ENCODE results near the gene POLK. TPM values are rescaled to one million over a fixed set of nuclear protein-coding genes. Genes with fewer than 3 reads are reported as not detected.

Gene POLK
- total and polyA plus RNA-seq, 2 of the 13 experiments (the other 11 are each of a cell fraction or from before 2014, with no cell fraction given): 8.6 to 11.7 TPM

- TF ChIP-seq PATZ1 (CRISPR knock-in tag; IDR thresholded peaks at IDR 0.05): peak; percentile 27; the same call in 1 of the 2 replicates
- TF ChIP-seq ZFAT (CRISPR knock-in tag; conservative IDR thresholded peaks at IDR 0.05): no peak
- 0 out of 2 replicates have a peak, but pooled peaks have one; percentile 67 for TF ChIP-seq ZNF329 (CRISPR knock-in tag; IDR thresholded peaks at IDR 0.05; ENCODE audit: low read depth)
- TF ChIP-seq PPARG (CRISPR knock-in tag; conservative IDR thresholded peaks at IDR 0.05): 0 out of 2 replicates have a peak, but pooled peaks have one; percentile 6
- TF ChIP-seq ZNF121 (CRISPR knock-in tag; IDR thresholded peaks at IDR 0.05): 0 out of 2 replicates have a peak, but pooled peaks have one; percentile 43
- TF ChIP-seq ZNF556 (CRISPR knock-in tag; IDR thresholded peaks at IDR 0.05; ENCODE audit: borderline replicate concordance): 0 out of 2 replicates have a peak, but pooled peaks have one; percentile 20
- 0 out of 2 replicates have a peak, but pooled peaks have one; percentile 31 for TF ChIP-seq RAD21 (CRISPR knock-in tag; IDR thresholded peaks at IDR 0.05)
- TF ChIP-seq ZKSCAN5 (CRISPR knock-in tag; IDR thresholded peaks at IDR 0.05): no peak
- peak; percentile 54; the same call in 1 of the 2 replicates for TF ChIP-seq ZNF777 (CRISPR knock-in tag; IDR thresholded peaks at IDR 0.05)
- TF ChIP-seq NFKB2 (CRISPR knock-in tag; IDR thresholded peaks at IDR 0.05; ENCODE audit: borderline replicate concordance): peak; percentile 67; the same call in 1 of the 2 replicates
- TF ChIP-seq ZNF687 (CRISPR knock-in tag; IDR thresholded peaks at IDR 0.05): peak; percentile 78
- TF ChIP-seq ZBTB14 (CRISPR knock-in tag; IDR thresholded peaks at IDR 0.05): no peak
- no peak for TF ChIP-seq ZFYVE20 (CRISPR knock-in tag; IDR thresholded peaks at IDR 0.05; ENCODE audit: borderline replicate concordance, low read depth)
- TF ChIP-seq KDM2A (CRISPR knock-in tag; IDR thresholded peaks at IDR 0.05; ENCODE audit: borderline replicate concordance, low read depth): peak; percentile 74; the same call in 1 of the 2 replicates
- TF ChIP-seq ZNF629 (CRISPR knock-in tag; conservative IDR thresholded peaks at IDR 0.05): no peak
- TF ChIP-seq THAP7 (CRISPR knock-in tag; IDR thresholded peaks at IDR 0.05): peak; percentile 72; the same call in 1 of the 2 replicates
- peak; percentile 50; the same call in 1 of the 2 replicates for TF ChIP-seq GABPB1 (CRISPR knock-in tag; IDR thresholded peaks at IDR 0.05)
- 0 out of 2 replicates have a peak, but pooled peaks have one; percentile 15 for TF ChIP-seq ZSCAN5A (CRISPR knock-in tag; IDR thresholded peaks at IDR 0.05; ENCODE audit: borderline replicate concordance)
Observed at GRCh38 chr5:75611311-75612225, 99.9 kb downstream of the POLK start, which contains the start of gene ANKDD1B (continued).
